CD4-positive, alpha-beta T cell treated with Interleukin-15 for 1 hour (primary cell): ENCODE measurements around the gene KRT33B.
A peak's percentile ranks its signal among the peaks of the same experiment; 100 is the strongest.

Experiments
- DNase-seq: peaks from one replicate; pipeline ENCODE4 v3.0.0-alpha.2; 2020

The KRT33B gene

DNA sequence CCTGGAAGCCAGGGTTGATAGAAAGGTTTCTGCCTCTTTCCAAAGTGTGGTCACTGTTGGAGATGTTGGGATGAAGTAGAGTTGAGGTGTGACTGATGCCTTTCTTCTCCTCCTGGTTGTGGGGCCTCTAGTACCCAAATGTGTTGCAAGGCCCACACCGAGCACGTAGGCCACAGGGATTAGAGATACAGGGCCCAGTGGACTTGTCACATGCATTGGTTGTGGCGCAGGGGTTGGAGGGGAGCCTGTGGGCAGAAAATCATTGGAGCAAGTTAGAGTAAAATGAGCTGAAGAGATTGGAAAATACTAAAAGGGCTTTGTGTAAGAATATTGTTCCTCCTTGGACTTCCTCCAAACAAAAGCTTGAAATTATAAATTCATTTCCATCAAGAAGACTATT lies 23.6 kb downstream of the KRT33B start:
- DNase-seq = no peak

DNA sequence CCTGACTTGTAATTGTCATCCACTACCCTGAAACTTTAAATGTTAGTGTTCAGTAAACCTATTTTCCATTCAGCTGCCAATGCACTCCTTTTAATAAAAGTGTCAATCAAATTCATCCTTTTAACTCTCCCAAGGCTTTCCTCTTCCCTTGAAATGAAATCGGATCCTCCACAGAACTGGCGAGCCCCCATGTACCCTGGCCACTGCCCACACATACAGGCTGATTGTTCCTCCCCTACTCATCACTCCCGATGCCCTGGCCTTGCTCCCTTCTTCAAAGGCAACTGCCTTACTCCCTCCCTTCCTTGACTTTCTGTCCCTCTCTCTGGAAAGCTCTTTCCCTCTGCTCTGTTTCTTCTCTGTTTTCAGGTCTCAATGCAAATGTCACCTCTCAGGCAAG lies 26.6 kb downstream of the KRT33B start:
- no peak for DNase-seq

GRCh38 chr17:41340934-41341861 lies 28.4 kb downstream of the KRT33B start:
- peak; percentile 55 for DNase-seq

- DNase-seq = no peak
Measured at GRCh38 chr17:41340494-41340893, 29.1 kb downstream of the KRT33B start.

DNA sequence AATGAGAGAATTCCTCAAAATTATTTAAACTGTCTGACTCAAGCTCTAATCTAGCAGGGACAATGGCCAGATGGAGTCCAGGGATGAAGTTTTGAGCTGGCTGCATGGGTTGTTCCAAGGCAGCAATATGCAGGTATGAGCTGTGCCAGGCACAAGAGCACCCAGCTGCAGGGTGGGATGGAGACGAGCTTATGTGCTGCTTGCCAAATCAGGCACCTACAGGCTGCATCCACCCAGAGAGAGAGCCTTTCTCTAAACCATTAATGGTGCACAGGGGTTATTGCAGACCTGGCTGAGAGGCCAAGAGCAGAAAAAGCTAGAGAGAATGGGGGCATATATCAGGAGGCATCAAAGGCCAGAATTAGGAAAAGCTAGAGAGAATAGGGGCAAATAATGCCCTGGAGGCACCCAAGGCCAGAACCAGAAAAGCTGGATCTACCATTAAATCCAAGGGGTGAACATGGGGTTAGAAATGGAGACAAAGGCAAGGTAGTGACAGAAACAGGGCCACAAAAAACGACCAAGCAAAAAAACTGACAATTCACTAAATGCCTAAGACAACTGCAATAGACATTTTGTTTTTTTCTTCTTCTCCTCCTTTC lies 29.9 kb downstream of the KRT33B start:
- no peak for DNase-seq

- peak; percentile 46 for DNase-seq
Measured at GRCh38 chr17:41338961-41339485, 30.6 kb downstream of the KRT33B start.

GRCh38 chr17:41335747-41336146 lies 33.9 kb downstream of the KRT33B start:
- no peak for DNase-seq

GRCh38 chr17:41334385-41335305 lies 35.0 kb downstream of the KRT33B start:
- no peak for DNase-seq

- no peak for DNase-seq
Measured at GRCh38 chr17:41333836-41334235, 35.8 kb downstream of the KRT33B start.

- DNase-seq = no peak
Measured at GRCh38 chr17:41333098-41333497, 36.5 kb downstream of the KRT33B start.

DNA sequence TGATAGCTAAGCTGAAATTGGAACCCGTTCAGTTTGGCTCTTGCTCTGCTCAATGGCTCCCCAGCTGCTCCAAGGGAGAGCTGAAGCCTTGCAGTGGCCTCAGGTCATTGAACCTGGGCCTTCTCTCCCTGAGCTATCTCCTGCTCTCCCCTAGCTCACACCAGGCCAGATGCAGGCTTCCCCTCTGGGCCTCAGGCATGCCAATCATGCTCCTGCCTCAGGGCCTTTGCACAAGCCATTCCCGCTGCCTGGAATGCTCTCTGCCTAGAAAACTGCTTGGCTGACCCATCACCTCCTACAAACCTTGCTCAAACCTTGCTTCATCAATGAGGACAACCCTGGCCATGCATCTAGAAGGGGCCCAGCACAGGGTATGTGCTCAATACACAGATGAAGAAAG lies 37.4 kb downstream of the KRT33B start:
- no peak for DNase-seq

- DNase-seq = no peak
Measured at GRCh38 chr17:41331606-41332005, 38.0 kb downstream of the KRT33B start.

DNA sequence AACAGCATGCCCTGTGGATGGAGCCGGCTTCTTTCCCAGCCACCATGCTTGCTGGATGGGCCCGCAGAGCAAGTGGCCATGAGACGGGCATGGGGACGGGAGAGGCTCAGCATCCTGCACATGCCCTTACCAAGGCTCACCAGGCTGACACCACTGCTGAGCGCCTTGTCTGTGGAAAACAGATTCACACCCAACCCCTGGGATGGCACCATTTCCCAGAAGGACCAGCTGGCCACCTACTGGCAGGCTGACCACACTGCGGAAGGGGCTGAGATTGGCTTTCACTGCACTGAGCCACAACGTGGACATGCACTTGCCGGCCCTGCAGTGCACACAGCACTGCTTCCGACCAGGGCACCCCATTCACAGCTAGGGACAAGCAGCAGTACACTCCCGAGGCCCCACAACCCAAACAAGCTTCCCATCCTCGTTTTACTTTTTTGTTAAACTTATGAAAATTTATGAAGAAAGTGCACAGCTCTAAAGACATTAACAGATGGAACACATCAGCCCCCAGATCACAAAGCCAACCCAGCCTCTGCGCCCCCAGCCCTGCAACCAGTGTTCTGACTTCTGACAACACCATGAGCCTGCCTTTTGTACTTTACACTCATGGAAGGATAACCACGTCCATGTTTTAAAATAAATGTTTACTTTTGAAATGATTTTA lies 40.2 kb downstream of the KRT33B start:
- DNase-seq = no peak

DNA sequence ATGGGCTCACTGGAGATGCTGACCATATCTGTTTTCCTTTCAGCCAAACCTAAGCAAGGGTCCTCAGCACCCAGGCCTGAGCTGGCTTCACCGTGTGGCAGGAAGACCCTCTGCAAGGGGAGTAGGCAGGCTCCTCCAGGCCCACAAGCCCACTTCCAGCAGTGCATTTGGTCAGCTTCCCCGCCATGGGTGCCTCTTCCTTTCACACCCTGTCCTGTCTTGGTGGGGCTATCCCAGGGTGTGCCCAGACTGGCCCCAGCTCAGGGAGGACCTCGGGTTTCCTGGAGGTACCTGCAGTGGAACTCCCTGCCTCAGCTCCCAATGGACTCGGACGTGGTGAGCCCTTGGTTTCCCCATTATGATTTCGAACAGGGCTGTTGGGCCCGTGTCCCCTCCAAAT lies 41.4 kb downstream of the KRT33B start:
- no peak for DNase-seq

DNA sequence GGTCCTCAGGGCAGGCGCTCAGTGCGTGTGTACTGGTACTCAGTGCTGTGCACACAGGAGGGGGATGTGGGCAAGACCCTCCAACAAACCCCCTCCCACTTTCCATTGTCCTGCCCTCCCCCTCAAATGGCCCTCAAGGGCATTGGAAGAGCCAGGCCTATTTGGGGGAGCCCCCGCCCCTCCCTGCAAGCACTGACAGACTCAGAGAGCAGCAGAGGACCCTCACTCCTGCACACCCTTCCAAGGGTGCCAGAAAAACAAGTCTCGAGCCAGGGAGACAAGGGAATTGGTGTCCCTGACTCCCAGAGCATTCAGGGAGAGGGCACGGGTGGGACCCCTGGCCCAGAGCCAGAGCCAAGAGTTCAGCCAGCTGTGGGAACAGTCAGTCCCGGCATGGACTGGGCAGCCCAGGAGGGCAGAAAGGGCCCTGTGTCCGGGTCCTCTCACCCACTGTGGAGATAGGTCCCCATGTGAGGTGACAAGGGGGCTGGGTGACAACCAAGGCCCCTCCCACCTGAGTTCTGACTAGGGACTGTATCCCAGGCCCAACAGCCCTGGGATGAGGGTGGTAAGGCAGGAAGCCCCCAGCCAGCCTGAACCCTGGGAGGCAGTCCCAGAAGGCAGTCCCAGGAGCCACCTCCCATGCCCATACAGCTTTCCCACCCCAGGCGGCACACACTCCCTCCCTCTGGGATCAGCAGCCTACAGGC lies 42.0 kb downstream of the KRT33B start:
- DNase-seq = no peak

DNA sequence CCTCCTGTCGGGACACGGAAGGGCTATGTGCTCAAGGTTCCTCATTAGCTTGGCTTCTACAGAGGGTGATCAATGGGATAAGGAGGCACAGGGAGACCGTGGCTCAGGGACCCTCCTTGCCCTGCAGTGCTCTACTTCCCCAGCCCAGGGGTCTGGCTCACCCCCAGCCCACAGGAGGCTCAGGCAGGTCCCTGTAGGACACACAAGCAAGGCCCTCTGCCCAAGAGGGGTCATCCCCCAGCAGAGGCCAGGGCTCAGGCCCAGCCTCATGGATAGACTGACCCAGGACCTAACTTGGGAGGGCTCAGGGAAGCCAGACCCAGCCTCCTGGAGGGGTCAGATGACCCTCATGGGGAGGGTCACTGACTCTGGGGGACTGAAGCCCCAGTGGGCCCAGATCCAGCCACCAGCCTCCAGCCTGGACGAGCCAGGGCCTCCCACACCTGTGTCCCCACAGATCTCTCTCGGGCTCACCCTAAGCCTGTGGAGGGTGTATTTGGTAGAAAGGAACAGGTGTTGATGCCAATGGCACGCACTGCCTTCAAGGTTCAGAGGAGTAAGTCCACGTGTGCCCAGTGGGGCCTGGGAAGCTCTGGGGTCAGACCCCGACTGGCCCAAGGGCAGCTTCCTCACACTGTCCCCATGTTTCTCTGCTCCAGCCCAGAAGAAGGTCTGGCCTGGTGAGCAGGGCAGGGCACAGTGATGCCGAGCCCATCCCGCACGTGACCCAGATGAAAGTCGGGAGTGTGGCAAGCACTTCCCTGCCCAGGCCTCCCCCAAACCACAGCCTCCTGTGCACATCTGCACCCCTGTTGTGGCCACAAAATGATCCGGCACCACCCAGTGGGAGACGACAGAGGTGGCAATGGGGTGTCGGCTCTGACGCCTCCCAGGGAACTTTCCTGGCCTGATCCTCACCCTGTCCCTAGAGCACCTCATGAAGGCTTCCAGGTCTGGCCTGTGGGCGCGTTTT lies 43.2 kb downstream of the KRT33B start:
- DNase-seq = no peak

DNA sequence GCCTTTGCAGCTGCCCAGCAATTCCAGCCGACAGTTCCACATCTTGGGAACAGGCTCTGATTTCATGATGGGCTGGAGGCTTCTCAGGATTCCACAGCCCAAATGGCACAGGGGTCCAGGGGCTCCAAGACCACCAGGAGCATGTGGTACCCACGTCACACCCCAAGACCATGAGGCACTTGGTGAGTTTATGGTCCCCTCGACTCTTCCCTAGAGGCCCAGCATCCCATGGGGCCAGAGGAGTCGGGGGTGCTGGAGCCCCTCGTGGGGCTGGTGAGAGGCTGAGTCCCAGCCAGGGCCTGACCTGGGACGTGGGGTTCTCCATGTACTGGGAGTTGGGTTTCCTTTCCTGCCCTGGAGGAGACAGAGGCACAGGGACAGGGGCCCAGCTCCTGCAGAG lies 44.0 kb downstream of the KRT33B start:
- no peak for DNase-seq

DNA sequence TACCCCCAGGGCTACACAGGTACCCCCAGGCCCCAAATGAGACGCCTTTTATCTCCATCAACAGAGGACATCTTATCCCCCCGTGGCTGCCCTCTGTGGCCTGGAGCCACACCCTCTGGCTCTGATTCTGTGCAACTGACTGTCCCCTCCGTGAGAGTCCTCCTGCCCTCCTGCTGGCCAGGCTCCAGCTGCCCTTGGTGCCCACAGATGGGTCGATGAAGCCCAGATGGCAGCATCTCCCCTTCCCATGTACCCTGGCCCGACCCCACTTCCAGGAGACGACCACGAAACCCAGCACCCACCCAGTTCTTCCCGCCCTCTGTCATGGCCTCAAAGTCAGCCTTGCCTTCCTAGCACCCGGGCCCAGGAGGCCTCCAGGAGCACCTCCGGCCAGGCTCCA lies 44.5 kb downstream of the KRT33B start:
- no peak for DNase-seq

- no peak for DNase-seq
Measured at GRCh38 chr17:41324180-41325075, 45.2 kb downstream of the KRT33B start.
